Heart right ventricle (tissue), 16 donors: ENCODE data around the gene KIF6. TPM values are rescaled to one million over a fixed set of nuclear protein-coding genes. Genes with fewer than 3 reads are reported as not detected.

ENCODE experiments used
- ATAC-seq, 8 donors: fragments of 200-7000 bp; cut with Tn5 transposase; one replicate each; pipeline ENCODE4 v1.9.1; 2020; ENCODE audit warnings: mild to moderate bottlenecking in 8 of 8, moderate library complexity in 8 of 8, moderate number of reproducible peaks in 1 of 8
- DNase-seq, 2 donors: peaks; one replicate each; pipeline ENCODE4 v3.0.0-alpha.2; 2020
- H3K27ac ChIP-seq, 10 donors: fragments of 200-600 bp; sonication (generic) in 2 of 10; one replicate each; pipeline versions ENCODE4 v1.5.0 to v1.8.0; 2020 to 2022; ENCODE audit warnings: mild to moderate bottlenecking in 3 of 10
- H3K27me3 ChIP-seq, 7 donors: fragments of 200-600 bp; one replicate each; pipeline ENCODE4 v1.8.0; 2021 to 2022; ENCODE audit warnings: mild to moderate bottlenecking in 2 of 7
- H3K36me3 ChIP-seq, 9 donors: fragments of 200-600 bp; sonication (generic) in 1 of 9; one replicate each; pipeline versions ENCODE4 v1.5.0 to v1.8.0; 2020 to 2022; ENCODE audit warnings: mild to moderate bottlenecking in 2 of 9
- H3K4me1 ChIP-seq, 9 donors: fragments of 200-600 bp; sonication (generic) in 1 of 9; one replicate each; pipeline versions ENCODE4 v1.5.0 to v1.8.0; 2020 to 2022; ENCODE audit warnings: mild to moderate bottlenecking in 4 of 9
- H3K4me3 ChIP-seq, 10 donors: fragments of 200-600 bp; sonication (generic) in 2 of 10; one replicate each; pipeline versions ENCODE4 v1.5.0 to v1.8.0; 2020 to 2022; ENCODE audit warnings: mild to moderate bottlenecking in 7 of 10, moderate library complexity in 2 of 10
- H3K9me3 ChIP-seq, 11 donors: fragments of 200-600 bp in 10 of 11; sonication (generic) in 2 of 11; one replicate each; pipeline versions ENCODE4 v1.5.0 to v1.8.0; 2013 to 2022; ENCODE audit warnings: mild to moderate bottlenecking in 2 of 11, control low read depth in 1 of 11, moderate library complexity in 1 of 11
- CTCF ChIP-seq, 9 donors: fragments of 200-600 bp; sonication (generic) in 2 of 9; IDR thresholded peaks; one replicate each; pipeline versions ENCODE4 v1.5.0 to v1.8.0; 2021 to 2022; ENCODE audit warnings: antibody characterized with exemption in 9 of 9, mild to moderate bottlenecking in 5 of 9, moderate library complexity in 1 of 9
- WGBS, 2 donors: extraction: QIAGEN DNeasy Blood & Tissue Kit; methylation state at CpG; one replicate each; pipeline ENCODE4 v1.1.7; 2013; ENCODE audit warnings: inconsistent platforms in 1 of 2; 5-methylcytosine and 5-hydroxymethylcytosine counted together
- intact Hi-C, 10 donors: fragments of 100-400 bp; cut with DNase I; formaldehyde crosslinking; loops; one replicate each; pipeline versions ENCODE4 v1.11.1 to v1.14.2; 2022
- polyA plus RNA-seq, 2 donors: library from polyadenylated mRNA; stranded (reverse); fragments of 200-250 nt; gene quantifications; one replicate each; pipeline ENCODE4 v1.2.3, GENCODE V29; 2013
- total RNA-seq, 10 donors: library from RNA; stranded (reverse); fragmentation: NEBNext Ultra II Directional in 3 of 10; extraction: Animal tissue kit (Norgen Biotek cat#: 25700) in 3 of 10; gene quantifications; one replicate each; pipeline versions ENCODE4 v1.2.1 to v1.2.4, GENCODE V29; 2021 to 2023
- donor health status: Arrhythmogenic right ventricular cardiomyopathy.
- donor health status: ischemic (EF 13 %, LVEDD 7.1; RV severe dilation, severe dysfunction).
- donor health status: healthy with polysubstance abuse.
- donor health status: DM: no; HTN: yes; CAD: no.
- donor health status: DM: no; HTN: no; CAD: no.
- donor health status: ischemic (EF 25% LVEDD 6.9; RV normal size, moderate dysfunction).
- donor health status: ischemic (EF 25% LVEDD 5.7; RV mildly dilated, moderate dysfunction).
- donor health status: healthy.
- donor health status: DM: yes; HTN: yes; CAD: no.
- donor health status: Ischemic cardiomyopathy.
- donor health status: ischemic (EF 35%, LVEDD 5.7; RV mildly dilated, moderate dysfunction).
- donor health status: nonischemic (EF 11% LVEDD 7.7; RV severe dilation, severe dysfunction).
- donor health status: DM: yes; HTN: yes; CAD: no.
- donor health status: PGD.
- donor health status: ischemic (EF 29% LVEDD 5.4; RV normal size, mild dysfunction).
- donor health status: nonischemic (EF 23%, LVEDD 6.1; RV moderate dilation, normal function).

KIF6 gene
- total and polyA plus RNA-seq, 12 donors: 0.01 to 1.6 (median 0.45) TPM; not detected in 2

- no peak for DNase-seq
- H3K36me3 ChIP-seq: peaks cover 0 to 3% (median 0%) of the 10 kb centered on the region in 9 donors
- H3K27me3 ChIP-seq: no peaks in the 10 kb centered on the region
- intact Hi-C loops: no loop called here
- ATAC-seq: no peak
- no peak overlapping the region for H3K27ac ChIP-seq
- no peak overlapping the region for H3K4me3 ChIP-seq
- no peak for TF ChIP-seq CTCF (IDR thresholded peaks at IDR 0.05)
- peaks cover 0 to 12% (median 3%) of the 10 kb centered on the region in 11 donors for H3K9me3 ChIP-seq
- no peaks in the 10 kb centered on the region for H3K4me1 ChIP-seq
- 75 to 80% methylated on average over 5 of the region's 5 CpGs for WGBS, 2 donors
Measured at GRCh38 chr6:39669973-39670342, 55.2 kb downstream of the KIF6 start.

- ATAC-seq (no peak), DNase-seq (no peak)
- peaks cover 0 to 12% (median 3%) of the 10 kb centered on the region in 11 donors for H3K9me3 ChIP-seq
- 60 to 69% methylated on average over 8 of the region's 8 CpGs for WGBS, 2 donors
- no peaks in the 10 kb centered on the region for H3K27me3 ChIP-seq
- H3K27ac ChIP-seq: no peak overlapping the region
- peaks cover 0 to 3% (median 0%) of the 10 kb centered on the region in 9 donors for H3K36me3 ChIP-seq
- TF ChIP-seq CTCF (IDR thresholded peaks at IDR 0.05): no peak
- intact Hi-C loops: no loop called here
- no peaks in the 10 kb centered on the region for H3K4me1 ChIP-seq
- no peak overlapping the region for H3K4me3 ChIP-seq
Measured at GRCh38 chr6:39669207-39669972, 55.8 kb downstream of the KIF6 start.

- DNase-seq (no peak), ATAC-seq (no peak)
- 71 to 72% methylated on average over 9 of the region's 9 CpGs for WGBS, 2 donors
- Histone ChIP-seq H3K9me3 (no peaks in the 10 kb centered on the region), H3K4me1 (no peaks in the 10 kb centered on the region), H3K27ac (no peak overlapping the region), H3K36me3 (peaks cover 0 to 3% (median 0%) of the 10 kb centered on the region in 9 donors), H3K27me3 (no peaks in the 10 kb centered on the region), H3K4me3 (no peak overlapping the region)
- intact Hi-C loops: no loop called here
- no peak for TF ChIP-seq CTCF (IDR thresholded peaks at IDR 0.05)
Measured at GRCh38 chr6:39666706-39667489, 58.3 kb downstream of the KIF6 start.

- Histone ChIP-seq H3K27me3 (no peaks in the 10 kb centered on the region), H3K9me3 (no peaks in the 10 kb centered on the region), H3K4me1 (no peaks in the 10 kb centered on the region), H3K4me3 (no peak overlapping the region), H3K36me3 (peaks cover 0 to 3% (median 0%) of the 10 kb centered on the region in 9 donors), H3K27ac (no peak overlapping the region)
- no peak for TF ChIP-seq CTCF (IDR thresholded peaks at IDR 0.05)
- DNase-seq: no peak
- ATAC-seq: no peak
- WGBS, 2 donors: 64 to 69% methylated on average over 1 of the region's 1 CpG
- intact Hi-C loops: no loop called here
Measured at GRCh38 chr6:39665861-39666260, 59.3 kb downstream of the KIF6 start.
